DND-41 (cell line): Measurements from ENCODE around the gene RAB37.

ENCODE experiments used
- ATAC-seq: fragments of 200-7000 bp; cut with Tn5 transposase; 3 replicates; pipeline ENCODE4 v1.9.1; 2021; ENCODE audit warnings: low read depth; ENCODE audit not compliant: insufficient read depth
- DNase-seq: peaks from one replicate; pipeline ENCODE4 v3.0.0-alpha.2; 2020
- H2AFZ ChIP-seq: 2 replicates; pipeline ENCODE4 v1.6.0; 2012; ENCODE audit warnings: low read depth, low read length
- H3K27ac ChIP-seq: 2 replicates; pipeline ENCODE4 v1.5.1; 2012; ENCODE audit warnings: low read length, inconsistent platforms
- H3K27me3 ChIP-seq: fragments of 200-600 bp; sonication (generic); 2 replicates; pipeline ENCODE4 v1.6.0; 2012; ENCODE audit warnings: low read length, mild to moderate bottlenecking, inconsistent platforms; ENCODE audit not compliant: insufficient read depth, poor library complexity
- H3K36me3 ChIP-seq: 2 replicates; pipeline ENCODE4 v1.5.1; 2012; ENCODE audit warnings: low read length, inconsistent platforms; ENCODE audit not compliant: insufficient read depth
- H3K4me1 ChIP-seq: 2 replicates; pipeline ENCODE4 v1.5.1; 2012; ENCODE audit warnings: mild to moderate bottlenecking, low read length; ENCODE audit not compliant: insufficient read depth
- H3K4me2 ChIP-seq: 2 replicates; pipeline ENCODE4 v1.6.0; 2012; ENCODE audit warnings: mild to moderate bottlenecking, moderate library complexity, low read length, inconsistent platforms; ENCODE audit not compliant: insufficient read depth
- H3K4me3 ChIP-seq, 2 experiments: fragments of 200-600 bp in 1 of 2; shearing (Covaris generic) in 1 of 2; 2 replicates each; pipeline ENCODE4 v1.5.1; 2012 to 2016; ENCODE audit warnings: inconsistent platforms in 2 of 2, low read length in 2 of 2, mild to moderate bottlenecking in 2 of 2, low read depth in 1 of 2, moderate library complexity in 1 of 2
- H3K79me2 ChIP-seq: 2 replicates; pipeline ENCODE4 v1.6.0; 2012; ENCODE audit warnings: low read length, inconsistent platforms; ENCODE audit not compliant: insufficient read depth
- H3K9ac ChIP-seq: 2 replicates; pipeline ENCODE4 v1.6.0; 2012; ENCODE audit warnings: low read depth, mild to moderate bottlenecking, inconsistent platforms, low read length, moderate library complexity
- H3K9me3 ChIP-seq: 2 replicates; pipeline ENCODE4 v1.5.1; 2012; ENCODE audit warnings: low read length, moderate library complexity, mild to moderate bottlenecking, inconsistent platforms; ENCODE audit not compliant: insufficient read depth, severe bottlenecking
- H4K20me1 ChIP-seq: 2 replicates; pipeline ENCODE4 v1.6.0; 2012; ENCODE audit warnings: low read length; ENCODE audit not compliant: insufficient read depth
- CTCF ChIP-seq: IDR thresholded peaks from 2 replicates; pipeline ENCODE4 v1.5.1; 2012; ENCODE audit warnings: borderline replicate concordance, low read length, moderate library complexity, mild to moderate bottlenecking; ENCODE audit not compliant: poor library complexity, severe bottlenecking; ENCODE audit errors: extremely low read depth
- EZH2 ChIP-seq: IDR thresholded peaks from 3 replicates; pipeline ENCODE4 v1.6.1; 2012; ENCODE audit warnings: borderline replicate concordance, low read depth, mild to moderate bottlenecking, moderate library complexity, low read length, inconsistent platforms; ENCODE audit not compliant: severe bottlenecking

Gene RAB37

DNA sequence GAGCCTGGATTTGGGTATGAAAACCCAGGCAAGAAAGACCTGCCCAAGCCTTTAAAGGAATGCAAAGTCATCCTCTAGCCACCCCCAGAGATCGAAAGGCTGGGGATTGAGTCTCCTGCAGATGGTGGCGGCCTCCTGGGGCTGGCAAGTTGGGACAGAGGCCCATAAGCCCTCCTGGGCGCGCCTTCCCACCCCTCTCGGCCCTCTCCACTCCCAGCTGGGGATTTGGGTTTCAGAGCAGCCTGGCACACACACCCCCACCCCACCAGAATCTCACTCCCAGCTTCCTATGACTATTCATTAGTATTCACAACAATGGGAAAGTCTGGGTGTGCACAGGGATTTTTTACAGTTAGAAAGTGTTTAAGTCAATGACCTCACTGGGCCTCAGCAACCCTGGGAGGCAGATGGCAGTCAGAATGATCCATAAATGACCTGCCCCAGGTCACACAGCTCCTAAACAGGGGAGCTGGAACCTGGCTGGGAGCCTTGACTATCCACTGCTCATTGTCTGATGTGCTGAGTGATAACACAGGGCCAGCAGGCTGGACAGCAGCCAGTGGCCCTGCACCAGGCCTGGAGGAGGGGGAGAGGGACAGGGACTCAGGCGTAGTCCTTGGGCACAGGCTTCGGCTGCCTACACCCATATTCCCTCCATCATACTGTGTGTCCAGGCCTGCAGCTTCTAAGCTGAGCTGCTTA is 23.5 kb downstream of the RAB37 start:
- Histone ChIP-seq H3K9ac (0 out of 2 replicates have a peak overlapping the region, but pooled peaks have one; percentile 38), H3K4me1 (peaks cover 52% of the 10 kb centered on the region), H3K27me3 (no peaks in the 10 kb centered on the region), H3K36me3 (peaks cover 66% of the 10 kb centered on the region), H3K27ac (peak overlapping the region; percentile 86), H3K4me3 (no peak overlapping the region), H4K20me1 (peaks cover 86% of the 10 kb centered on the region), H3K4me2 (no peak overlapping the region; the same call in 1 of the 2 replicates), H2AFZ (no peak overlapping the region), H3K79me2 (peaks cover 96% of the 10 kb centered on the region), H3K9me3 (no peaks in the 10 kb centered on the region)
- DNase-seq, result no peak
- no peak for ATAC-seq
- TF ChIP-seq EZH2, result no peak
- no peak for TF ChIP-seq CTCF

DNA sequence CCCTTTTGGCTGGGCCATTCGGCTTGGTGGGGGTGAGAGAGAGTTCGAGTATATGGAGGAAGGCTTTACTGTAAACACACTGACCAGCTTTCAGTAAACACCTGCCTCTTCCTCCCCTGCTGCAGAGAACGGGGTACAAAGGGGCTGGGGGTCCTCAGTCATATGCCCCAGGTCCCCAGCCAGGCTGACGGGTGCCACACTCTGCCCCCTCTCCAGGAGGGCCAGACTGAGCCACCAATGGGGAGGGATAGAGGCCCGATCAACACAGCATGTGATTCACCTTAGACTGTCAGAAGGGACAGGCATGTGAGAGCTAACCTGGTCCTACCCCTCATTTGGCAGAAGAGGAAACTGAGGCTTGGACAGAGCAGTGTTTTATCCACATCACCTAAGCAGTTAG is 24.4 kb downstream of the RAB37 start:
- Histone ChIP-seq H3K27ac (0 out of 2 replicates have a peak overlapping the region, but pooled peaks have one; percentile 12), H3K9me3 (no peaks in the 10 kb centered on the region), H3K4me2 (no peak overlapping the region), H3K9ac (no peak overlapping the region), H3K4me3 (no peak overlapping the region), H3K79me2 (peaks cover 92% of the 10 kb centered on the region), H3K4me1 (peaks cover 45% of the 10 kb centered on the region), H2AFZ (no peak overlapping the region), H3K36me3 (peaks cover 73% of the 10 kb centered on the region), H3K27me3 (no peaks in the 10 kb centered on the region), H4K20me1 (peaks cover 84% of the 10 kb centered on the region)
- DNase-seq, result no peak
- no peak for ATAC-seq
- no peak for TF ChIP-seq CTCF
- no peak for TF ChIP-seq EZH2

DNA sequence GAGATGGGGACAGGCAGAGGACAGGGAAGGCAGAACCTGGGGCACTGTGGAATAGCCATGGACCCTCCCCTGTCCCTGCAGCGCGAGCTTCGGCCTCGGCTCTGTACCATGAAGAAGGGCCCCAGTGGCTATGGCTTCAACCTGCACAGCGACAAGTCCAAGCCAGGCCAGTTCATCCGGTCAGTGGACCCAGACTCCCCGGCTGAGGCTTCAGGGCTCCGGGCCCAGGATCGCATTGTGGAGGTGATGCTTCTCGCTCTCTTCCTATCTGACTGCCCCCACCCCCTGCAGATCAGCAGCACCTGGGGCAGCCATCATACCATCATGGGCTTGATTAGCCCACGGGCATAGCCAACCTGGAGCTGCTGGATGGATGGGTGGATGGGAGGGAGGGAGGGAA is 24.9 kb downstream of the RAB37 start:
- no peak overlapping the region for H3K4me2 ChIP-seq
- H3K27me3 ChIP-seq, result no peaks in the 10 kb centered on the region
- H3K9ac ChIP-seq, result no peak overlapping the region
- H3K4me3 ChIP-seq, result no peak overlapping the region
- H3K4me1 ChIP-seq, result peaks cover 40% of the 10 kb centered on the region
- peaks cover 82% of the 10 kb centered on the region for H4K20me1 ChIP-seq
- no peaks in the 10 kb centered on the region for H3K9me3 ChIP-seq
- ATAC-seq, result no peak
- H3K36me3 ChIP-seq, result peaks cover 73% of the 10 kb centered on the region
- no peak overlapping the region for H2AFZ ChIP-seq
- peaks cover 89% of the 10 kb centered on the region for H3K79me2 ChIP-seq
- TF ChIP-seq EZH2, result no peak
- no peak for TF ChIP-seq CTCF
- DNase-seq, result no peak
- H3K27ac ChIP-seq, result no peak overlapping the region
